GM13976 (cell line): Measurements from ENCODE around the gene LCAT.

ENCODE experiments used
- DNase-seq: peaks from one replicate; pipeline ENCODE4 v3.0.0; 2012; ENCODE audit warnings: low spot score
- in situ Hi-C: fragments of 300-500 bp; cut with MboI; formaldehyde crosslinking; loops from one replicate; pipeline ENCODE4 v1.12.0; 2022; ENCODE audit warnings: low sequenced_read_pairs, mixed read lengths, inconsistent platforms; ENCODE audit not compliant: unreplicated experiment
- TF ChIP-seq, protein P1 (sequence below): IDR thresholded peaks from 2 replicates; pipeline ENCODE4 v1.5.1; 2012; ENCODE audit warnings: borderline replicate concordance, mild to moderate bottlenecking; ENCODE audit not compliant: insufficient read depth; ENCODE audit errors: extremely low read depth, missing control alignments, control extremely low read depth

The LCAT gene

DNA sequence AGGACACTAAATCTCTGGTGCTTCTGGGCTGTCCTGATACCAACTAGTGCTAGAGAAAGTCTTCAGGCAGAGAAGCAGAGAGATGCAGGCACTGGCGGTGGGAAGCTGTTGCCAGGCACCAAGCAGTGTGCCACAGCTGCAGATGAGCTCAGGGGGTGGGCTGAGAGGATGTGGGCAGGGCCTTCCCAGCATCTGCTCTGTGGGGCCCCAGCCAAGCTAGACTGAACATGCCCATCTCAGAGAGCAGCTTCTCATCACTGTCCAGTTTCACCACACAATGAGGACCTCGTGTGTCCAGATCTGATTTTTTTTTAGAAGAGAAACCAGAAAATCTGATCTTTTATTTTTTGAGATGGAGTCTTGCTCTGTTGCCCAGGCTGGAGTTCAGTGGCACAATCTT is 33.8 kb downstream of the LCAT start:
- DNase-seq, result no peak
- in situ Hi-C loops, result no loop called here
- TF ChIP-seq, protein P1, sequence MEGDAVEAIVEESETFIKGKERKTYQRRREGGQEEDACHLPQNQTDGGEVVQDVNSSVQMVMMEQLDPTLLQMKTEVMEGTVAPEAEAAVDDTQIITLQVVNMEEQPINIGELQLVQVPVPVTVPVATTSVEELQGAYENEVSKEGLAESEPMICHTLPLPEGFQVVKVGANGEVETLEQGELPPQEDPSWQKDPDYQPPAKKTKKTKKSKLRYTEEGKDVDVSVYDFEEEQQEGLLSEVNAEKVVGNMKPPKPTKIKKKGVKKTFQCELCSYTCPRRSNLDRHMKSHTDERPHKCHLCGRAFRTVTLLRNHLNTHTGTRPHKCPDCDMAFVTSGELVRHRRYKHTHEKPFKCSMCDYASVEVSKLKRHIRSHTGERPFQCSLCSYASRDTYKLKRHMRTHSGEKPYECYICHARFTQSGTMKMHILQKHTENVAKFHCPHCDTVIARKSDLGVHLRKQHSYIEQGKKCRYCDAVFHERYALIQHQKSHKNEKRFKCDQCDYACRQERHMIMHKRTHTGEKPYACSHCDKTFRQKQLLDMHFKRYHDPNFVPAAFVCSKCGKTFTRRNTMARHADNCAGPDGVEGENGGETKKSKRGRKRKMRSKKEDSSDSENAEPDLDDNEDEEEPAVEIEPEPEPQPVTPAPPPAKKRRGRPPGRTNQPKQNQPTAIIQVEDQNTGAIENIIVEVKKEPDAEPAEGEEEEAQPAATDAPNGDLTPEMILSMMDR, result no peak

- TF ChIP-seq, protein P1, result no peak
- DNase-seq, result no peak
- in situ Hi-C loops, result no loop called here
Observed at GRCh38 chr16:67909056-67909742, 34.7 kb downstream of the LCAT start.

GRCh38 chr16:67907397-67908180 is 36.3 kb downstream of the LCAT start:
- TF ChIP-seq, protein P1, result no peak
- no peak for DNase-seq
- in situ Hi-C loops, result no loop called here

DNA sequence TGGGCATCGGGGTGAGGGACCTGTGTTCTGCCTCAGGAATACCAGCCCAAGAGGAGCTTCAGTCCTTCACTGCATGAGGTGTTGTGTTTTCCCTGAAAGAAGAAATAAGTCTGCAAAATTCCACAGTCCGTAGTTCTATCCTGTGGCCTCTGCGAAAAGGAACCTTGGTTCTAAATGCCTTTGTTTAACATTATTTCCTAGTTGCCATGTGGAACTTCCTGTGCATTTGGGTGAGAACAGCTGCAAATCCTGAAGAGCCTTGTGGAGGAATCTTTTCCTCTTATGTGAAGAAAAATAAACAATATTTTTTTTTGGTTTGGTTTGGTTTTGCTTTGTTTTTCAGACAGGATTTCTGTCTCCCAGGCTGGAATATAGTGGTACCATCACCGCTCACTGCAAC is 41.1 kb downstream of the LCAT start:
- in situ Hi-C loops, result no loop called here
- DNase-seq, result no peak
- TF ChIP-seq, protein P1, result no peak

DNA sequence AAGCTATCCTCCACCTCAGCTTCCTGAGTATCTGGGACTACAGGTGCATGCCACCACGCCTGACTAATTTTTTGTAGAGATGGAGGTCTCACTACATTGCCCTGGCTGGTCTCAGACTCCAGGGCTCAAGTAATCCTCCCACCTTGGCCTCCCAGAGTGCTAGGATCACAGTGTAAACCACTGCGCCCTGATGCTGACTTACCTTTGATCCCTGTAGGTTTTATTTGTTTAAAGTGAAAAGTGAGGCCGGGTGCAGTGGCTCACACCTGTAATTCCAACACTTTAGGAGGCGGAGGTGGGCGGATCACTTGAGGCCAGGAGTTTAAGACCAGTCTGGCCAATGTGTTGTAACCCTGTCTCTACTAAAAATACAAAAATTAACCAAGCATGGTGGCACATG is 42.2 kb downstream of the LCAT start:
- in situ Hi-C loops, result no loop called here
- DNase-seq, result no peak
- TF ChIP-seq, protein P1, result no peak

- in situ Hi-C loops, result no loop called here
- DNase-seq, result no peak
- TF ChIP-seq, protein P1, result no peak
Observed at GRCh38 chr16:67897231-67897630, 46.7 kb downstream of the LCAT start.
